ENCODE measurements around the gene PPP3R1. TPM values are rescaled to one million over a fixed set of nuclear protein-coding genes. Genes with fewer than 3 reads are reported as not detected.

PPP3R1 gene
- polyA plus RNA-seq, 4 donors, result 18.1 to 41.9 (median 22.4) TPM

DNA sequence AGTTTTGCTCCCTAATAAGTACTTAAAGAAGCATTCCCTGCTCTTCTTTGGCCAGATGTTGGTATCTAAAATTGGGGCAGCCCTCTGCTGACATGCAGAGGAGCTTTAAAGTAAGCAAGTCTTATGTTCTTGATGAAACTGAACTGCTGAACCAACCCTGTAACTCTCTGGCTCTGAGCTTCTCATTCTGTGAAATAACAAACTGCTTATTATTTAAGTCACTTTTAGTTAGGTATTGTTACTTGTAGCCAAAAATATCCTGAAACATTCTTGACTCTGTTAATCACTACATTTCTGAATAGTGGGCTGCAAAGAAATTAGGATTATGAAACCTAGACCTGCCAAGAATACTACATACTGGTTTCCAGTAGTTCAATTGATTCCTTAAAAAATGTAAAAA lies 15.5 kb downstream of the PPP3R1 start:
- no peaks in the 10 kb centered on the region for H3K9me3 ChIP-seq (ENCODE audit: control insufficient read depth in 2 of 2, insufficient read depth in 1 of 2, low read depth in 1 of 2, low read length in 1 of 2)
- peak overlapping the region in 1 of 3 donors; percentile 49 for H3K27ac ChIP-seq (ENCODE audit: low read depth in 1 of 3, low read length in 2 of 3)
- H3K4me1 ChIP-seq (ENCODE audit: control insufficient read depth in 3 of 3, insufficient read depth in 2 of 3, low read depth in 1 of 3, low read length in 2 of 3), result peaks cover 0 to 24% (median 2%) of the 10 kb centered on the region in 3 donors
- H3K36me3 ChIP-seq (ENCODE audit: control insufficient read depth in 3 of 3, insufficient read depth in 2 of 3, low read depth in 1 of 3, low read length in 3 of 3), result no peaks in the 10 kb centered on the region
- H3K4me3 ChIP-seq (ENCODE audit: low read depth in 1 of 3, low read length in 3 of 3), result no peak overlapping the region
- DNase-seq (no peak), FAIRE-seq (no peak)
- H3K27me3 ChIP-seq (ENCODE audit: control insufficient read depth in 3 of 3, insufficient read depth in 3 of 3, low read length in 3 of 3), result no peaks in the 10 kb centered on the region

DNA sequence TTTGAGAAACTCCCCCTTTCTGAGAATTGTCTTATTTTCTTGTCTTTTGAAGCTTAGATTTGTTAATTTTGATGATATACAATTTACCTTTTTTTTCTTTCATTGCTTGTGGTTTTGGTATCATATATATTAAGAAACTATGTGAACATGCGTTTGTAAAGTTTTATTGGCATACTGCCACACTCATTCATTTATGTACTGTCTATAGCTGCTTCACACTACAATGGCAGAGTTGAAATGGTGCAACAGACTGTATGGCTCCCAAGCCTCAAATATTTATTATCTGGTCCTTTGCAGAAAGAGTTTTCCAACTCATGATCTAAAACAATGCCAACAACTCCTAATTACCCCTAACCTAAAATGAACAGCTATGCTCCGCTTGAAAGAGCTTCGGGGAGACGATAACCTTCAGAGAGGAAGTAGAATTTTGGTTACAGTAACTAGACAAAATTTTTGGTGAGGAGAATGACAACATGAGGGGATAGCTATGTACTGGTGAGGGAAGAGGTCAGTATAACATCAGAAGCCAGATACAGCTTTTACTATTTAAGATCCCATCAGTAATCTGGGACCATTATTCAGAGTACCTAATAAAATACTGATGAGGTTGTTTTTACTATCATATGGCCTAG lies 16.1 kb downstream of the PPP3R1 start:
- Histone ChIP-seq H3K27me3 (ENCODE audit: control insufficient read depth in 3 of 3, insufficient read depth in 3 of 3, low read length in 3 of 3) (no peaks in the 10 kb centered on the region), H3K4me3 (ENCODE audit: low read depth in 1 of 3, low read length in 3 of 3) (no peak overlapping the region), H3K4me1 (ENCODE audit: control insufficient read depth in 3 of 3, insufficient read depth in 2 of 3, low read depth in 1 of 3, low read length in 2 of 3) (peaks cover 0 to 24% (median 2%) of the 10 kb centered on the region in 3 donors), H3K36me3 (ENCODE audit: control insufficient read depth in 3 of 3, insufficient read depth in 2 of 3, low read depth in 1 of 3, low read length in 3 of 3) (no peaks in the 10 kb centered on the region), H3K27ac (ENCODE audit: low read depth in 1 of 3, low read length in 2 of 3) (no peak overlapping the region), H3K9me3 (ENCODE audit: control insufficient read depth in 2 of 2, insufficient read depth in 1 of 2, low read depth in 1 of 2, low read length in 1 of 2) (no peaks in the 10 kb centered on the region)
- 41 to 56% (median 52%) methylated on average over 4 of the region's 4 CpGs for WGBS, 3 donors
- FAIRE-seq (no peak), DNase-seq (no peak)

DNA sequence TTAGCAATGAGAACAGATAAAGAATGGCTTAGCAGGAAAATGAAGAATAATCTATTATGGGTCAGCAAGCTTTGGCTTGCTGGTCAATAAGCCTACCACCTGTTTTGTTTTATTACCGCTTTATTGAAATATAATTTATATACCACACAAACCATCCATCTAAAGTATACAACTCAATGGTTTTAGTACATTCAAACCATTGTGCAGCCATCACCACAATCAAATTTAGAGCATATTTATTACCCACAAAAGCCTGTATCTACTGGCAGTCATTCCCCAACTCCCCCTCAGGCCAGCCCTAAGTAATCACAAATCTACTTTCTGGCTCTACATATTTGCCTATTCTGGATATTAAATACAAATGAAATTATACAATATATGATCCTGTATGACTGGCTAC lies 17.2 kb downstream of the PPP3R1 start:
- H3K4me1 ChIP-seq (ENCODE audit: control insufficient read depth in 3 of 3, insufficient read depth in 2 of 3, low read depth in 1 of 3, low read length in 2 of 3), result peaks cover 0 to 19% (median 2%) of the 10 kb centered on the region in 3 donors
- no peak for FAIRE-seq

DNA sequence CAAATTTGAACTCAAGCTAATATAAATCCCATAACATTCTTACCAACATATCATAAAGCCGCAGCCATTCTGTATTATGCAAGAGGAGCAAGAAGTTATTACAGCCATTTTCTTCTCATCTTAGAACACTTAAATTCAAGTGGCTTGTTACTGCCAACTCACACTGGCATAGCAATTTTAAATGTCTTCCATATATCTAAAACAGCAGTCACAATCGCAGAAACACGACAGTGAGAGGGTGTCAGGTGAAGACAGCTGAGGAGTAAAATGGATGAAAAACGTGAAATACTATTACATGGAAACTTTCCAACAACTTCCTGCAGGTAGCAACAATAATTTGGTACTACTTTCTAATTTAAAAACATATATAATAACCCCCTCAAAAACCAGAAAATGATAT lies 17.9 kb downstream of the PPP3R1 start:
- WGBS, 3 donors, result 87 to 93% (median 89%) methylated on average over 4 of the region's 4 CpGs
- Histone ChIP-seq H3K4me1 (ENCODE audit: control insufficient read depth in 3 of 3, insufficient read depth in 2 of 3, low read depth in 1 of 3, low read length in 2 of 3) (peaks cover 0 to 17% (median 2%) of the 10 kb centered on the region in 3 donors), H3K27me3 (ENCODE audit: control insufficient read depth in 3 of 3, insufficient read depth in 3 of 3, low read length in 3 of 3) (no peaks in the 10 kb centered on the region), H3K4me3 (ENCODE audit: low read depth in 1 of 3, low read length in 3 of 3) (no peak overlapping the region), H3K27ac (ENCODE audit: low read depth in 1 of 3, low read length in 2 of 3) (no peak overlapping the region), H3K36me3 (ENCODE audit: control insufficient read depth in 3 of 3, insufficient read depth in 2 of 3, low read depth in 1 of 3, low read length in 3 of 3) (no peaks in the 10 kb centered on the region), H3K9me3 (ENCODE audit: control insufficient read depth in 2 of 2, insufficient read depth in 1 of 2, low read depth in 1 of 2, low read length in 1 of 2) (no peaks in the 10 kb centered on the region)
- DNase-seq (no peak), FAIRE-seq (no peak)

More for the DNA sequence above, 17.2 kb downstream of the PPP3R1 start:
- Histone ChIP-seq H3K36me3 (ENCODE audit: control insufficient read depth in 3 of 3, insufficient read depth in 2 of 3, low read depth in 1 of 3, low read length in 3 of 3) (no peaks in the 10 kb centered on the region), H3K9me3 (ENCODE audit: control insufficient read depth in 2 of 2, insufficient read depth in 1 of 2, low read depth in 1 of 2, low read length in 1 of 2) (no peaks in the 10 kb centered on the region), H3K27me3 (ENCODE audit: control insufficient read depth in 3 of 3, insufficient read depth in 3 of 3, low read length in 3 of 3) (no peaks in the 10 kb centered on the region), H3K4me3 (ENCODE audit: low read depth in 1 of 3, low read length in 3 of 3) (no peak overlapping the region), H3K27ac (ENCODE audit: low read depth in 1 of 3, low read length in 2 of 3) (no peak overlapping the region)
- 88 to 100% (median 98%) methylated on average over 1 of the region's 1 CpG for WGBS, 3 donors
- DNase-seq, result no peak

DNA sequence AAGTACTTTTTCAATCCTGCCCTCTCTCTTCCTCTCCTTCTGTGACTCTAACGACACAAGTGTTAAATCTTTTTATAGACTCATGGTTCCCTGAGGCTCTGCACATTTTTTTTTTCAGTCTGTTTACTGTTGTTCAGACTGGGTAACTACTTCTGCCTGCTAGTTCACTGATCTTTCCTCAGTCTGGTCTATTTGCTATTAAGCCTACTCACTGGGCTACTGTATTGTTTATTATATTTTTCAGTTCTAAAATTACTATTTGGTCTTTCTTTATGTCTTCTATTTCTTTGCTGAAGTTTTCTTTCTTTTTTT lies 21.3 kb downstream of the PPP3R1 start:
- Histone ChIP-seq H3K36me3 (ENCODE audit: control insufficient read depth in 3 of 3, insufficient read depth in 2 of 3, low read depth in 1 of 3, low read length in 3 of 3) (no peaks in the 10 kb centered on the region), H3K27me3 (ENCODE audit: control insufficient read depth in 3 of 3, insufficient read depth in 3 of 3, low read length in 3 of 3) (no peaks in the 10 kb centered on the region), H3K4me1 (ENCODE audit: control insufficient read depth in 3 of 3, insufficient read depth in 2 of 3, low read depth in 1 of 3, low read length in 2 of 3) (no peaks in the 10 kb centered on the region), H3K9me3 (ENCODE audit: control insufficient read depth in 2 of 2, insufficient read depth in 1 of 2, low read depth in 1 of 2, low read length in 1 of 2) (no peaks in the 10 kb centered on the region), H3K4me3 (ENCODE audit: low read depth in 1 of 3, low read length in 3 of 3) (no peak overlapping the region), H3K27ac (ENCODE audit: low read depth in 1 of 3, low read length in 2 of 3) (no peak overlapping the region)
- 12 to 38% (median 22%) methylated on average over 1 of the region's 1 CpG for WGBS, 3 donors
- FAIRE-seq (no peak), DNase-seq (no peak)

DNA sequence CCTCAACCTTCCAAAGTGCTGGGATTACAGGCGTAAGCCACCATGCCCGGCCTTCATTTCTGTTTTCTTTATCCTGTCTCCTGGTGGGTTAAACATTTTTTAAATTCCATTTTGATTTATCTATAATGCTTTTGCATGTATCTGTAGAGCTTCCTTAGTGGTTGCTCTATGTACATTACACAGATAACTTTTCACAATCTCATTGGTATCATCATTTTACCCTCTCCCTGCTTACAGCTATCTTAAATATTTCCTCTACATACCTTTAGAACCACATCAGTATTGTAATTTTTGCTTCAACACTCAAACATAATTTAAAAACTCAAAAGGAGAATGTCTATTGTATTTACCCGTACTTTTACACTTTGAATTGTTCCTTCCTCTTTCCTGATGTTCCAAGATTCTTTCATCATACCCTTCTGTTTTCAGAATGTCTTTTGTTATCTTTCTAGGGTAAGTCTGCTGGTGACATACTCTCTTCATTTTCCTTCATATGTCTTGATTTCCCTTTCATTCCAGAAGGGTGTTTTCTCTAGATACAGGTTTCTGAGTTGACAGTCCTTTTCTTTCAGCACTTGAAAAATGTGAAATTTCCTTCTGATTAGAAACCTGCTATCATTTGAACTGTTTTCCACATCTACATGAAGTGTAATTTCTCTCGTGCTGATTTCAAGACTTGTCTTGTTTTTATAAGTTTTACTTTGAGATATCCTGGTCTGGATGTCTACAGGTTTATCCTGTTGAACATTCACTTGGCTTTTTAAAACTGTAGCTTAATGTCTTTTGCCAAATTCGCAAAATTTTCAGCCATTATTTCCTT lies 21.9 kb downstream of the PPP3R1 start:
- H3K9me3 ChIP-seq (ENCODE audit: control insufficient read depth in 2 of 2, insufficient read depth in 1 of 2, low read depth in 1 of 2, low read length in 1 of 2), result no peaks in the 10 kb centered on the region
- H3K4me3 ChIP-seq (ENCODE audit: low read depth in 1 of 3, low read length in 3 of 3), result no peak overlapping the region
- FAIRE-seq (no peak), DNase-seq (no peak)
- WGBS, 3 donors, result 66 to 84% (median 81%) methylated on average over 5 of the region's 5 CpGs
- no peak overlapping the region for H3K27ac ChIP-seq (ENCODE audit: low read depth in 1 of 3, low read length in 2 of 3)
- no peaks in the 10 kb centered on the region for H3K4me1 ChIP-seq (ENCODE audit: control insufficient read depth in 3 of 3, insufficient read depth in 2 of 3, low read depth in 1 of 3, low read length in 2 of 3)
- no peaks in the 10 kb centered on the region for H3K27me3 ChIP-seq (ENCODE audit: control insufficient read depth in 3 of 3, insufficient read depth in 3 of 3, low read length in 3 of 3)
- H3K36me3 ChIP-seq (ENCODE audit: control insufficient read depth in 3 of 3, insufficient read depth in 2 of 3, low read depth in 1 of 3, low read length in 3 of 3), result no peaks in the 10 kb centered on the region

DNA sequence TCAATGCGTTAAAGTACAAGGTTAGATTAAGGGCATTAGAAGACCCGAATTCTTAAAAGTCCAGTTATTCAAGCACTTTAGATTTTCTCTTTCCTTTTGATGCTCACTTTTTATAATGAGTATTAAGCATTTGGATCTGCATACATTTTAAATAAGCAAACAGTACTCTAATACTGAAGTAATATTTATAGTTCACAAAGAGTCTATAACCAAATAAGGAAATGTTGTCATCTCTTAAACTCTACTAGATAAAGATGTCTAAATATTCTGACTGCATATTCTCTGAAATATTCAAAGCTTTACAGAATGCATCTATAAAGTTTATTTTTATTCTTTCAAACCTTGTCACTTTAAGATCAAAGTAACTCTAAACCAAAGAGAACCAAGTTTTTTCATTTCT lies 25.5 kb downstream of the PPP3R1 start:
- Histone ChIP-seq H3K4me1 (ENCODE audit: control insufficient read depth in 3 of 3, insufficient read depth in 2 of 3, low read depth in 1 of 3, low read length in 2 of 3) (peaks cover 0 to 2% (median 0%) of the 10 kb centered on the region in 3 donors), H3K36me3 (ENCODE audit: control insufficient read depth in 3 of 3, insufficient read depth in 2 of 3, low read depth in 1 of 3, low read length in 3 of 3) (no peaks in the 10 kb centered on the region), H3K27me3 (ENCODE audit: control insufficient read depth in 3 of 3, insufficient read depth in 3 of 3, low read length in 3 of 3) (no peaks in the 10 kb centered on the region), H3K9me3 (ENCODE audit: control insufficient read depth in 2 of 2, insufficient read depth in 1 of 2, low read depth in 1 of 2, low read length in 1 of 2) (no peaks in the 10 kb centered on the region), H3K4me3 (ENCODE audit: low read depth in 1 of 3, low read length in 3 of 3) (no peak overlapping the region), H3K27ac (ENCODE audit: low read depth in 1 of 3, low read length in 2 of 3) (no peak overlapping the region)
- WGBS, 3 donors, result 67 to 72% (median 68%) methylated on average over 2 of the region's 2 CpGs
- DNase-seq, result no peak
- peak; percentile 39 for FAIRE-seq

DNA sequence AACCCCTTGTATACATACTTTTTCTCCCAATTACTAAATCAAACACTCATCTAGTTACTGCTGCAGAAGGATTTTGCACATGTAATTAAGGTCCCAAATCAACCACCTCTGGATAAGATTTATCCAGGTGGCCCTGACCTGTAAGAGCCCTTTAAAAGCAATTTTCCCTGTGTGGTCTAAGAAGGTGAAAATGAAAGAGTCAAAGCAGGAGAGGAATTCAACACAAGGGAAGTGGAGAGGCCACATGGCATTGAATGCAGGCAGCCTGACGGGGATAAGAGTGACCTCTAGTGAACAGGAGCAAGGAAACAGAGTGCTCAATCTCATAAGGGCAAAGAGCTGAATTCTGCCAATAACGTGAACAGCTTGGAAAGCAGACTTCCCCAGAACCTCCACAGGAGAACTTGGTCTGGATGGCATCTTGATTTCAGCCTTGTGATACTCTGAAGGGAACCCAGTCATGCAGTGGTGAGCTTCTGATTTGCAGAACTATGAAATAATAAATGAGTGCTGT lies 27.2 kb downstream of the PPP3R1 start:
- 3 to 9% (median 5%) methylated on average over 2 of the region's 2 CpGs for WGBS, 3 donors
- no peak overlapping the region for H3K4me3 ChIP-seq (ENCODE audit: low read depth in 1 of 3, low read length in 3 of 3)
- no peaks in the 10 kb centered on the region for H3K27me3 ChIP-seq (ENCODE audit: control insufficient read depth in 3 of 3, insufficient read depth in 3 of 3, low read length in 3 of 3)
- H3K9me3 ChIP-seq (ENCODE audit: control insufficient read depth in 2 of 2, insufficient read depth in 1 of 2, low read depth in 1 of 2, low read length in 1 of 2), result peaks cover 0 to 2% of the 10 kb centered on the region in 2 donors
- H3K27ac ChIP-seq (ENCODE audit: low read depth in 1 of 3, low read length in 2 of 3), result peak overlapping the region in 1 of 3 donors; percentile 14
- peak; percentile 32 to 67 for DNase-seq
- H3K4me1 ChIP-seq (ENCODE audit: control insufficient read depth in 3 of 3, insufficient read depth in 2 of 3, low read depth in 1 of 3, low read length in 2 of 3), result peaks cover 0 to 2% (median 0%) of the 10 kb centered on the region in 3 donors
- no peak for FAIRE-seq
- no peaks in the 10 kb centered on the region for H3K36me3 ChIP-seq (ENCODE audit: control insufficient read depth in 3 of 3, insufficient read depth in 2 of 3, low read depth in 1 of 3, low read length in 3 of 3)
